ENCODE measurements around the gene ACADSB.

The ACADSB gene

GRCh38 chr10:122990278-122990677 lies 18.5 kb upstream of the ACADSB start:
- no peak for TF ChIP-seq CTCF (IDR thresholded peaks at IDR 0.05; ENCODE audit: insufficient read depth, low read length, missing control alignments)
- no peak overlapping the region for H3K4me3 ChIP-seq (ENCODE audit: low read depth, low read length)
- no peak for DNase-seq (ENCODE audit: low read depth, low spot score)
- ChIA-PET CTCF (interaction anchor here (3.1 kb wide), 1 partner anchor 10 kb away, joined by 31 read pairs; the partner anchor contains the start of gene PSTK), POLR2A (no interaction called here)

- CTCF ChIA-PET, result interaction anchor here (3.1 kb wide), 1 partner anchor 11 kb away, joined by 31 read pairs; the partner anchor contains the start of gene PSTK
- POLR2A ChIA-PET, result no interaction called here
Observed at GRCh38 chr10:122992031-122992585, 16.7 kb upstream of the ACADSB start.

GRCh38 chr10:122993797-122994336 lies 14.9 kb upstream of the ACADSB start:
- H3K4me3 ChIP-seq (ENCODE audit: low read depth, low read length), result no peak overlapping the region
- CTCF ChIA-PET, result no interaction called here
- POLR2A ChIA-PET, result no interaction called here
- DNase-seq (ENCODE audit: low read depth, low spot score), result no peak
- TF ChIP-seq CTCF (IDR thresholded peaks at IDR 0.05; ENCODE audit: insufficient read depth, low read length, missing control alignments), result no peak

More at GRCh38 chr10:122992031-122992585, 16.7 kb upstream of the ACADSB start:
- H3K4me3 ChIP-seq (ENCODE audit: low read depth, low read length), result no peak overlapping the region
- TF ChIP-seq CTCF (IDR thresholded peaks at IDR 0.05; ENCODE audit: insufficient read depth, low read length, missing control alignments), result no peak
- no peak for DNase-seq (ENCODE audit: low read depth, low spot score)

GRCh38 chr10:122995936-122996335 lies 12.9 kb upstream of the ACADSB start:
- DNase-seq (ENCODE audit: low read depth, low spot score), result no peak
- no peak for TF ChIP-seq CTCF (IDR thresholded peaks at IDR 0.05; ENCODE audit: insufficient read depth, low read length, missing control alignments)
- no peak overlapping the region for H3K4me3 ChIP-seq (ENCODE audit: low read depth, low read length)
- CTCF ChIA-PET, result interaction anchor here (0.9 to 1.4 kb wide), 2 partner anchors 13 to 15 kb away, joined by 3 to 4 read pairs; no protein-coding TSS in a partner anchor
- POLR2A ChIA-PET, result no interaction called here

GRCh38 chr10:122997864-122998263 lies 10.9 kb upstream of the ACADSB start:
- POLR2A ChIA-PET, result no interaction called here
- H3K4me3 ChIP-seq (ENCODE audit: low read depth, low read length), result no peak overlapping the region
- CTCF ChIA-PET, result interaction anchor here (2.8 to 3.3 kb wide), 2 partner anchors 10 to 17 kb away, joined by 11 to 18 read pairs; partner anchors contain the start of genes ACADSB, IKZF5 and PSTK
- no peak for TF ChIP-seq CTCF (IDR thresholded peaks at IDR 0.05; ENCODE audit: insufficient read depth, low read length, missing control alignments)
- DNase-seq (ENCODE audit: low read depth, low spot score), result no peak

- ChIA-PET CTCF (interaction anchor here (1.5 to 3.3 kb wide), 3 partner anchors 9 to 18 kb away, joined by 3 to 18 read pairs (median 11); partner anchors contain the start of genes ACADSB, IKZF5 and PSTK), POLR2A (no interaction called here)
- no peak for TF ChIP-seq CTCF (IDR thresholded peaks at IDR 0.05; ENCODE audit: insufficient read depth, low read length, missing control alignments)
- DNase-seq (ENCODE audit: low read depth, low spot score), result no peak
- no peak overlapping the region for H3K4me3 ChIP-seq (ENCODE audit: low read depth, low read length)
Observed at GRCh38 chr10:122998360-122998917, 10.4 kb upstream of the ACADSB start.

Measured in AG04449 (cell line).